ENCODE data around the gene YDJC. TPM values are rescaled to one million over a fixed set of nuclear protein-coding genes. Genes with fewer than 3 reads are reported as not detected.
"Not testable (repeated sequence)": the region's sequence is repeated elsewhere in the genome, so short reads cannot be mapped to it uniquely, and the experiment has no call there.

Gene YDJC
- total RNA-seq, 1 experiment from 2014 or later = 57.9 TPM

GRCh38 chr22:21599053-21599893, 30.5 kb downstream of the YDJC start:
- peaks cover 11% of the 10 kb centered on the region for H3K4me1 Mint-ChIP-seq (ENCODE audit: low read depth, unreplicated experiment)

DNA sequence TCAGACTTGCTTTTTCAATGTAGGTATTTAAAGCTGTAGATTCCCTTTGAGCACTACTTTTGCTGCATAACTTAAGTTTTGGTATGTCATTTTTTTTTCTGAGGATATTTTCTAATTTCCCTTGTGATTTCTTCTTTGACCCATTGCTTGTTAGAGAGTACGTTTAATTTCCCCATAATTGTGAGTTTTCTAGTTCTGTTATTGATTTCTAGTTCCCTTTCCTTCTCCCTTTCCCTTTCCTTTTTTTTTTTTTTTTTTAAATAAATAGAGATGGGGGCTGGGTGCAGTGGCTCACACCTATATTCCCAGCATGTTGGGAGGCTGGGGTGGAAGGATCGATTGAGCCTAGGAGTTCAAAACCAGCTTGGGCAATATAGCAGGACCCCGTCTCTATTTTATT, 31.5 kb downstream of the YDJC start:
- no peak overlapping the region for H3K4me3 Mint-ChIP-seq (ENCODE audit: low read depth, unreplicated experiment)

More at GRCh38 chr22:21599053-21599893, 30.5 kb downstream of the YDJC start:
- Mint-ChIP-seq H3K27ac (ENCODE audit: unreplicated experiment) (peak overlapping the region; percentile 3), H3K4me3 (ENCODE audit: low read depth, unreplicated experiment) (no peak overlapping the region), H3K27me3 (ENCODE audit: unreplicated experiment) (no peaks in the 10 kb centered on the region), H3K36me3 (ENCODE audit: insufficient read depth, unreplicated experiment) (peaks cover 50% of the 10 kb centered on the region), H3K9me3 (ENCODE audit: low read depth, unreplicated experiment) (no peaks in the 10 kb centered on the region)
- intact Hi-C loops (cut with micrococcal nuclease; ENCODE audit: unreplicated experiment) = no loop called here
- no TSS peak for BruUV-seq (replicated peaks)
- DNase-seq = no peak
- TF ChIP-seq CTCF (IDR thresholded peaks at IDR 0.05; ENCODE audit: unreplicated experiment) = no peak
- CTCF ChIA-PET = interaction anchor here (0.7 kb wide), 1 partner anchor 563 kb away, joined by 3 read pairs; no protein-coding TSS in a partner anchor

GRCh38 chr22:21596356-21597135, 33.3 kb downstream of the YDJC start:
- H3K4me3 Mint-ChIP-seq (ENCODE audit: low read depth, unreplicated experiment); H3K27ac Mint-ChIP-seq (ENCODE audit: unreplicated experiment); intact Hi-C loops (cut with micrococcal nuclease; ENCODE audit: unreplicated experiment); BruUV-seq (replicated peaks); H3K27me3 Mint-ChIP-seq (ENCODE audit: unreplicated experiment); DNase-seq; CTCF ChIA-PET; H3K9me3 Mint-ChIP-seq (ENCODE audit: low read depth, unreplicated experiment): not testable (repeated sequence)
- Mint-ChIP-seq H3K36me3 (ENCODE audit: insufficient read depth, unreplicated experiment) (peaks cover 52% of the 10 kb centered on the region), H3K4me1 (ENCODE audit: low read depth, unreplicated experiment) (peaks cover 28% of the 10 kb centered on the region)

More for the DNA sequence above, 31.5 kb downstream of the YDJC start:
- CTCF ChIA-PET = no interaction called here
- no peak for TF ChIP-seq CTCF (IDR thresholded peaks at IDR 0.05; ENCODE audit: unreplicated experiment)
- no peaks in the 10 kb centered on the region for H3K9me3 Mint-ChIP-seq (ENCODE audit: low read depth, unreplicated experiment)
- H3K36me3 Mint-ChIP-seq (ENCODE audit: insufficient read depth, unreplicated experiment) = peaks cover 55% of the 10 kb centered on the region
- H3K4me1 Mint-ChIP-seq (ENCODE audit: low read depth, unreplicated experiment) = peaks cover 21% of the 10 kb centered on the region
- no peak overlapping the region for H3K27ac Mint-ChIP-seq (ENCODE audit: unreplicated experiment)
- no peaks in the 10 kb centered on the region for H3K27me3 Mint-ChIP-seq (ENCODE audit: unreplicated experiment)
- DNase-seq = no peak
- intact Hi-C loops (cut with micrococcal nuclease; ENCODE audit: unreplicated experiment) = no loop called here
- BruUV-seq (replicated peaks) = no TSS peak

- peaks cover 62% of the 10 kb centered on the region for H3K36me3 Mint-ChIP-seq (ENCODE audit: insufficient read depth, unreplicated experiment)
- BruUV-seq (replicated peaks) = no TSS peak
- no peak overlapping the region for H3K4me3 Mint-ChIP-seq (ENCODE audit: low read depth, unreplicated experiment)
- CTCF ChIA-PET = no interaction called here
- DNase-seq = no peak
- intact Hi-C loops (cut with micrococcal nuclease; ENCODE audit: unreplicated experiment) = no loop called here
- peaks cover 44% of the 10 kb centered on the region for H3K4me1 Mint-ChIP-seq (ENCODE audit: low read depth, unreplicated experiment)
- no peak for TF ChIP-seq CTCF (IDR thresholded peaks at IDR 0.05; ENCODE audit: unreplicated experiment)
- no peak overlapping the region for H3K27ac Mint-ChIP-seq (ENCODE audit: unreplicated experiment)
- no peaks in the 10 kb centered on the region for H3K9me3 Mint-ChIP-seq (ENCODE audit: low read depth, unreplicated experiment)
- no peaks in the 10 kb centered on the region for H3K27me3 Mint-ChIP-seq (ENCODE audit: unreplicated experiment)
Measured at GRCh38 chr22:21594865-21595452, 34.9 kb downstream of the YDJC start.

Data from Calu3 (cell line).